Kidney (tissue), 14 donors: ENCODE measurements around the gene MTREX. TPM values are rescaled to one million over a fixed set of nuclear protein-coding genes. Genes with fewer than 3 reads are reported as not detected.

Experiments used
- DNase-seq, 5 donors: peaks; one replicate each; pipeline ENCODE4 v3.0.0-alpha.2; 2013 to 2020
- FAIRE-seq: peaks from 2 replicates; lab custom pipeline; 2012; peaks lifted over from hg19 to GRCh38; lab: Jason Lieb, UNC
- H3K27ac ChIP-seq, 2 donors: one replicate each; pipeline ENCODE4 v1.7.0; 2013; ENCODE audit warnings: low read depth in 2 of 2, low read length in 2 of 2, inconsistent platforms in 1 of 2
- H3K27me3 ChIP-seq: one replicate; pipeline ENCODE4 v1.7.1; 2013; ENCODE audit warnings: low read length, inconsistent platforms; ENCODE audit not compliant: control insufficient read depth, insufficient read depth
- H3K36me3 ChIP-seq, 3 donors: one replicate each; pipeline versions ENCODE4 v1.7.0 to v1.7.1; 2013; ENCODE audit warnings: low read length in 3 of 3, control low read depth in 1 of 3, inconsistent platforms in 1 of 3; ENCODE audit not compliant: insufficient read depth in 3 of 3, control insufficient read depth in 2 of 3
- H3K4me1 ChIP-seq, 3 donors: one replicate each; pipeline versions ENCODE4 v1.7.0 to v1.7.1; 2013; ENCODE audit warnings: low read length in 3 of 3, inconsistent platforms in 1 of 3, low read depth in 1 of 3; ENCODE audit not compliant: control insufficient read depth in 2 of 3, insufficient read depth in 2 of 3
- H3K4me3 ChIP-seq, 3 donors: one replicate each; pipeline versions ENCODE4 v1.7.0 to v1.8.1; 2013; ENCODE audit warnings: low read length in 3 of 3, control low read depth in 1 of 3, inconsistent platforms in 1 of 3
- H3K9ac ChIP-seq, 3 donors: one replicate each; pipeline versions ENCODE4 v1.7.0 to v1.7.1; 2013; ENCODE audit warnings: low read length in 3 of 3, control low read depth in 1 of 3, inconsistent platforms in 1 of 3
- H3K9me3 ChIP-seq, 3 donors: one replicate each; pipeline versions ENCODE4 v1.7.0 to v1.7.1; 2013; ENCODE audit warnings: low read length in 3 of 3, control low read depth in 1 of 3, inconsistent platforms in 1 of 3; ENCODE audit not compliant: control insufficient read depth in 2 of 3, insufficient read depth in 1 of 3
- intact Hi-C: fragments of 100-400 bp; cut with DNase I; formaldehyde crosslinking; loops from one replicate; pipeline ENCODE4 v1.11.1; 2022
- polyA plus RNA-seq: library from polyadenylated mRNA; stranded (reverse); fragments of 350-450 nt; fragmentation: Illumina TruSeq; extraction: RNeasy Lipid Tissue Mini Kit (QIAGEN cat#74804); gene quantifications from one replicate; pipeline ENCODE4 v1.2.3, GENCODE V29; 2014; ENCODE audit warnings: low read depth, low replicate concordance; ENCODE audit not compliant: insufficient read depth
- total RNA-seq: library from RNA; stranded (reverse); fragmentation: NEBNext Ultra II Directional; extraction: Animal tissue kit (Norgen Biotek cat#: 25700); gene quantifications from one replicate; pipeline ENCODE4 v1.2.1, GENCODE V29; 2021
- TF ChIP-seq, protein P1 (sequence below): IDR thresholded peaks from 3 replicates; pipeline ENCODE4 v1.5.1; 2012; ENCODE audit warnings: mild to moderate bottlenecking, moderate library complexity, borderline replicate concordance; ENCODE audit not compliant: insufficient read depth; ENCODE audit errors: extremely low read depth
- donor health status: control.
- donor health status: control.
- donor health status: control.
- donor health status: control.
- donor health status: control.
- donor health status: DM: yes; HTN: yes; CAD: no.
- donor health status: Normal renal cell carcinoma (clear cell type).

Gene MTREX
- total and polyA plus RNA-seq, 2 donors from 2014 or later, result 19.3 to 69.7 TPM

GRCh38 chr5:55471468-55471867 is 163.7 kb downstream of the MTREX start:
- H3K9ac ChIP-seq, result no peak overlapping the region
- peaks cover 0 to 2% (median 0%) of the 10 kb centered on the region in 3 donors for H3K36me3 ChIP-seq
- peaks cover 2 to 17% (median 12%) of the 10 kb centered on the region in 3 donors for H3K4me1 ChIP-seq
- H3K27ac ChIP-seq, result no peak overlapping the region
- H3K9me3 ChIP-seq, result no peaks in the 10 kb centered on the region
- peak; percentile 17 for FAIRE-seq
- TF ChIP-seq, protein P1, sequence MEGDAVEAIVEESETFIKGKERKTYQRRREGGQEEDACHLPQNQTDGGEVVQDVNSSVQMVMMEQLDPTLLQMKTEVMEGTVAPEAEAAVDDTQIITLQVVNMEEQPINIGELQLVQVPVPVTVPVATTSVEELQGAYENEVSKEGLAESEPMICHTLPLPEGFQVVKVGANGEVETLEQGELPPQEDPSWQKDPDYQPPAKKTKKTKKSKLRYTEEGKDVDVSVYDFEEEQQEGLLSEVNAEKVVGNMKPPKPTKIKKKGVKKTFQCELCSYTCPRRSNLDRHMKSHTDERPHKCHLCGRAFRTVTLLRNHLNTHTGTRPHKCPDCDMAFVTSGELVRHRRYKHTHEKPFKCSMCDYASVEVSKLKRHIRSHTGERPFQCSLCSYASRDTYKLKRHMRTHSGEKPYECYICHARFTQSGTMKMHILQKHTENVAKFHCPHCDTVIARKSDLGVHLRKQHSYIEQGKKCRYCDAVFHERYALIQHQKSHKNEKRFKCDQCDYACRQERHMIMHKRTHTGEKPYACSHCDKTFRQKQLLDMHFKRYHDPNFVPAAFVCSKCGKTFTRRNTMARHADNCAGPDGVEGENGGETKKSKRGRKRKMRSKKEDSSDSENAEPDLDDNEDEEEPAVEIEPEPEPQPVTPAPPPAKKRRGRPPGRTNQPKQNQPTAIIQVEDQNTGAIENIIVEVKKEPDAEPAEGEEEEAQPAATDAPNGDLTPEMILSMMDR, result no peak
- H3K4me3 ChIP-seq, result no peak overlapping the region
- H3K27me3 ChIP-seq, result no peaks in the 10 kb centered on the region
- intact Hi-C loops, result no loop called here
- DNase-seq, result peak in 1 of 5 donors; percentile 29

DNA sequence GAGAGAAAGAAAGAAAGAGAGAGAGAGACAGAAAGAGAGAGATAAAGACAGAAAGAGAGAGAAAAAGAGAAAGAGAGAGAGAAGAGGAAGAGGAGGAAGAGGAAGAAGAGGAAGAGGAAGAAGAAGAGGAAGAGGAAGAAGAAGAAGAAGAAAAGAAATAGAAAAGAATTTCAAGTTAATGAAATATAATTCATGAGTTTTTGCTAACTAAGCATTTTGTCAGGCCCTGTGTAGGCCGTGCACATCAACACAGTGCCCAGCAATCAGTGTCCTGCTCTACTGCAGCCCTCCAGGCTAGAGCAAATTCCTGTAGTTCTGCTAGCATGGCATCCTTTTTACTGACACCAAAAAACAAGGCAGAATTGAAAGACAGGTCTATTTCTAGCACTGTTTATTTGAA is 164.9 kb downstream of the MTREX start:
- Histone ChIP-seq H3K36me3 (peaks cover 0 to 2% (median 0%) of the 10 kb centered on the region in 3 donors), H3K4me1 (peaks cover 2 to 22% (median 12%) of the 10 kb centered on the region in 3 donors), H3K9me3 (no peaks in the 10 kb centered on the region), H3K27me3 (no peaks in the 10 kb centered on the region), H3K27ac (no peak overlapping the region), H3K4me3 (no peak overlapping the region), H3K9ac (no peak overlapping the region)
- FAIRE-seq (no peak), DNase-seq (peak in 1 of 5 donors; percentile 20)
- intact Hi-C loops, result no loop called here
- TF ChIP-seq, protein P1, result no peak

Other genes starting within 250 kb of the MTREX start
- 6.1 TPM for gene GZMA, start 205.3 kb upstream of the MTREX start, total RNA-seq
- gene GZMA, start 205.3 kb upstream of the MTREX start, polyA plus RNA-seq, result 2.2 TPM
- 29.7 TPM for gene GPX8, start 147.8 kb upstream of the MTREX start, total RNA-seq
- 13.5 TPM for gene GPX8, start 147.8 kb upstream of the MTREX start, polyA plus RNA-seq
- gene CDC20B, start 134.8 kb upstream of the MTREX start, total RNA-seq, result not detected
- gene CDC20B, start 134.8 kb upstream of the MTREX start, polyA plus RNA-seq, result 0.88 TPM
- 0.13 TPM for gene MCIDAS, start 80.7 kb upstream of the MTREX start, total RNA-seq
- not detected for gene MCIDAS, start 80.7 kb upstream of the MTREX start, polyA plus RNA-seq
- 5.9 TPM for gene CCNO, start 74.4 kb upstream of the MTREX start, total RNA-seq
- 2.1 TPM for gene CCNO, start 74.4 kb upstream of the MTREX start, polyA plus RNA-seq
- 28.0 TPM for gene DHX29, start 295 bp upstream of the MTREX start, total RNA-seq
- gene DHX29, start 295 bp upstream of the MTREX start, polyA plus RNA-seq, result 13.5 TPM
- gene PLPP1, start 227.0 kb downstream of the MTREX start, total RNA-seq, result 144 TPM
- 166 TPM for gene PLPP1, start 227.0 kb downstream of the MTREX start, polyA plus RNA-seq